Neural cell (in vitro differentiated cells): ENCODE data around the gene C2CD2.

Experiments used
- CTCF ChIP-seq: fragments of 450-650 bp; IDR thresholded peaks from 2 replicates; pipeline ENCODE4 v1.5.1; 2014; ENCODE audit warnings: antibody characterized with exemption, mild to moderate bottlenecking, moderate library complexity; ENCODE audit not compliant: poor library complexity, severe bottlenecking
- EP300 ChIP-seq: fragments of 450-650 bp; conservative IDR thresholded peaks from 2 replicates; pipeline ENCODE4 v1.6.1; 2014; ENCODE audit warnings: antibody characterized with exemption, mild to moderate bottlenecking, moderate library complexity; ENCODE audit not compliant: poor library complexity, severe bottlenecking
- EZH2 ChIP-seq: fragments of 200-600, 300-800 bp; shearing (Covaris generic), sonication (generic); IDR thresholded peaks from 2 replicates; pipeline ENCODE4 v1.6.1; 2014; ENCODE audit warnings: antibody characterized with exemption, low read length, borderline replicate concordance, mild to moderate bottlenecking; ENCODE audit not compliant: insufficient read depth, poor library complexity, severe bottlenecking
- MXI1 ChIP-seq: fragments of 450-650 bp; conservative IDR thresholded peaks from 2 replicates; pipeline ENCODE4 v1.6.1; 2014; ENCODE audit warnings: antibody characterized with exemption, mild to moderate bottlenecking; ENCODE audit not compliant: poor library complexity, severe bottlenecking
- POLR2AphosphoS5 ChIP-seq: IDR thresholded peaks from 2 replicates; pipeline ENCODE4 v1.6.1; 2012
- RAD21 ChIP-seq: fragments of 450-650 bp; conservative IDR thresholded peaks from 2 replicates; pipeline ENCODE4 v1.6.1; 2014; ENCODE audit warnings: antibody characterized with exemption, mild to moderate bottlenecking, moderate library complexity
- SMC3 ChIP-seq: fragments of 450-650 bp; conservative IDR thresholded peaks from 2 replicates; pipeline ENCODE4 v1.6.1; 2014; ENCODE audit warnings: antibody characterized with exemption, mild to moderate bottlenecking, moderate library complexity; ENCODE audit not compliant: poor library complexity
- TAF1 ChIP-seq: IDR thresholded peaks from 2 replicates; pipeline ENCODE4 v1.6.1; 2012; ENCODE audit warnings: low read depth
- TF ChIP-seq, protein P1 (sequence below): IDR thresholded peaks from 2 replicates; pipeline ENCODE4 v1.6.1; 2012; ENCODE audit warnings: borderline replicate concordance

DNA sequence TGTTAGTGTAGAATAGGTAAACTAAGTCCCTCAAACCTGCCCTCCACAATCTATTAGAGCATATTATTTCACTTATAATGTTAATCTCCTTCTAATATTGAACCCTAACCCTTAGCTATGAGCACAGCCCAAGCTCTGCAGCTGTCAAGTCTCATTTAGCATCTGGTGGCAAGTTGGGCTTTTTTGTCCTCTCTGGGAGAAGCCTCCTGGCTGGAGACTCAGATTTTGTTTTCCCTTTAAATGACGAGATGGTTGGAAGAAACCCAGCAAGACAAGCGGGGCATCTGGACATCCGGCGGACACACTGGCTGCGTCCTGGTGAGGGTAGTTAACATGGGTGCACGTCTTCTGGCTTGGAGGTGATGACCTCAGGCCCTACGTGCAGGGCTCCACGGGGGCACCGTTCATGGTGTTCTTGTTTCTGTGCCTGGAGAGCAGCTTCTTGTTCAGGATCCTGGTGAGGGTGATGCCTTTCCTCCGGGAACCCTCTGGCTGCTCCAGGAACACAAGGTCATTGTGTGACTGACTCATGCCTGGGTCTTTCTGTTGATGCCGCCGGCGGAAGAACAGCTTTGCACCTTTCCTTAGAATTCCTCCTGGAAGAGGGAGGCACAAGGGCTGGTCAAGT lies 65.0 kb downstream of the C2CD2 start:
- TF ChIP-seq EP300 (no peak), CTCF (no peak), POLR2AphosphoS5 (no peak), RAD21 (no peak), EZH2 (no peak), SMC3 (no peak), MXI1 (no peak), TAF1 (no peak)
- TF ChIP-seq, protein P1, sequence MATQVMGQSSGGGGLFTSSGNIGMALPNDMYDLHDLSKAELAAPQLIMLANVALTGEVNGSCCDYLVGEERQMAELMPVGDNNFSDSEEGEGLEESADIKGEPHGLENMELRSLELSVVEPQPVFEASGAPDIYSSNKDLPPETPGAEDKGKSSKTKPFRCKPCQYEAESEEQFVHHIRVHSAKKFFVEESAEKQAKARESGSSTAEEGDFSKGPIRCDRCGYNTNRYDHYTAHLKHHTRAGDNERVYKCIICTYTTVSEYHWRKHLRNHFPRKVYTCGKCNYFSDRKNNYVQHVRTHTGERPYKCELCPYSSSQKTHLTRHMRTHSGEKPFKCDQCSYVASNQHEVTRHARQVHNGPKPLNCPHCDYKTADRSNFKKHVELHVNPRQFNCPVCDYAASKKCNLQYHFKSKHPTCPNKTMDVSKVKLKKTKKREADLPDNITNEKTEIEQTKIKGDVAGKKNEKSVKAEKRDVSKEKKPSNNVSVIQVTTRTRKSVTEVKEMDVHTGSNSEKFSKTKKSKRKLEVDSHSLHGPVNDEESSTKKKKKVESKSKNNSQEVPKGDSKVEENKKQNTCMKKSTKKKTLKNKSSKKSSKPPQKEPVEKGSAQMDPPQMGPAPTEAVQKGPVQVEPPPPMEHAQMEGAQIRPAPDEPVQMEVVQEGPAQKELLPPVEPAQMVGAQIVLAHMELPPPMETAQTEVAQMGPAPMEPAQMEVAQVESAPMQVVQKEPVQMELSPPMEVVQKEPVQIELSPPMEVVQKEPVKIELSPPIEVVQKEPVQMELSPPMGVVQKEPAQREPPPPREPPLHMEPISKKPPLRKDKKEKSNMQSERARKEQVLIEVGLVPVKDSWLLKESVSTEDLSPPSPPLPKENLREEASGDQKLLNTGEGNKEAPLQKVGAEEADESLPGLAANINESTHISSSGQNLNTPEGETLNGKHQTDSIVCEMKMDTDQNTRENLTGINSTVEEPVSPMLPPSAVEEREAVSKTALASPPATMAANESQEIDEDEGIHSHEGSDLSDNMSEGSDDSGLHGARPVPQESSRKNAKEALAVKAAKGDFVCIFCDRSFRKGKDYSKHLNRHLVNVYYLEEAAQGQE, result no peak
